Cardiac fibroblast (primary cell): ENCODE measurements around the gene PRDM12.

Experiments used
- DNase-seq, 2 donors: peaks; one replicate each; pipeline versions ENCODE4 v3.0.0 to v3.0.0-alpha.2; 2010; ENCODE audit warnings: low read depth in 2 of 2
- H3K4me3 ChIP-seq, 2 donors: replicated peaks in 1 of 2; 1 replicate in 1 of 2; 2 replicates in 1 of 2; pipeline ENCODE4 v1.5.1; 2011; ENCODE audit warnings: low read depth in 2 of 2, low read length in 2 of 2, mild to moderate bottlenecking in 2 of 2, moderate library complexity in 1 of 2
- TF ChIP-seq, protein P1 (sequence below): IDR thresholded peaks from one replicate; pipeline ENCODE4 v1.5.1; 2011; ENCODE audit warnings: low read depth, mild to moderate bottlenecking, low read length, inconsistent platforms

PRDM12 gene

DNA sequence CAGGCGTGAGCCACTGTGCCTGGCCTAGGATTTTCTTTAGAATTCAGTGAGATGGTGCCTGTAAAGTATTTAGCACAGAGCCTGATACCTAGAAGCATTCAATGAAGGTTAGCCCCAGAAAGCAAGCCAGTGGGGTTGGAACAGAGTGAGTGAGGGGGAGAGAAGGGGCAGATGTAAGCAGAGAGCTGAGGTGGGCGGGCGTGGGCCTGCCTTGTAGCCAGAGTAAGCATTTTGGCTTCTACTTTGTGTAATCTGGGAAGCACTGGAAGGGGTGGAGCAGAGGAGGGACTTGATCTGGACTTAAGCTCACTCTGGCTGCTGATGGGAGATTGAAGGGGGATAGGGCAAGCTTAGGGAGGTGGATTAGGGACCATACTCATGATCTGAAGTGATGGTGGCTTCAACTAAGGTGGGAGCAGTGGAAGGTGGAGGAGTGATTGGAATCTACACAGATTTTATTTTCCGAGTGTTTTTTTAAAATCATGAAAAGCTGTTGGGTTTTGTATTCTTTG is 31.8 kb downstream of the PRDM12 start:
- DNase-seq, result no peak
- TF ChIP-seq, protein P1, sequence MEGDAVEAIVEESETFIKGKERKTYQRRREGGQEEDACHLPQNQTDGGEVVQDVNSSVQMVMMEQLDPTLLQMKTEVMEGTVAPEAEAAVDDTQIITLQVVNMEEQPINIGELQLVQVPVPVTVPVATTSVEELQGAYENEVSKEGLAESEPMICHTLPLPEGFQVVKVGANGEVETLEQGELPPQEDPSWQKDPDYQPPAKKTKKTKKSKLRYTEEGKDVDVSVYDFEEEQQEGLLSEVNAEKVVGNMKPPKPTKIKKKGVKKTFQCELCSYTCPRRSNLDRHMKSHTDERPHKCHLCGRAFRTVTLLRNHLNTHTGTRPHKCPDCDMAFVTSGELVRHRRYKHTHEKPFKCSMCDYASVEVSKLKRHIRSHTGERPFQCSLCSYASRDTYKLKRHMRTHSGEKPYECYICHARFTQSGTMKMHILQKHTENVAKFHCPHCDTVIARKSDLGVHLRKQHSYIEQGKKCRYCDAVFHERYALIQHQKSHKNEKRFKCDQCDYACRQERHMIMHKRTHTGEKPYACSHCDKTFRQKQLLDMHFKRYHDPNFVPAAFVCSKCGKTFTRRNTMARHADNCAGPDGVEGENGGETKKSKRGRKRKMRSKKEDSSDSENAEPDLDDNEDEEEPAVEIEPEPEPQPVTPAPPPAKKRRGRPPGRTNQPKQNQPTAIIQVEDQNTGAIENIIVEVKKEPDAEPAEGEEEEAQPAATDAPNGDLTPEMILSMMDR, result no peak
- no peak overlapping the region for H3K4me3 ChIP-seq

DNA sequence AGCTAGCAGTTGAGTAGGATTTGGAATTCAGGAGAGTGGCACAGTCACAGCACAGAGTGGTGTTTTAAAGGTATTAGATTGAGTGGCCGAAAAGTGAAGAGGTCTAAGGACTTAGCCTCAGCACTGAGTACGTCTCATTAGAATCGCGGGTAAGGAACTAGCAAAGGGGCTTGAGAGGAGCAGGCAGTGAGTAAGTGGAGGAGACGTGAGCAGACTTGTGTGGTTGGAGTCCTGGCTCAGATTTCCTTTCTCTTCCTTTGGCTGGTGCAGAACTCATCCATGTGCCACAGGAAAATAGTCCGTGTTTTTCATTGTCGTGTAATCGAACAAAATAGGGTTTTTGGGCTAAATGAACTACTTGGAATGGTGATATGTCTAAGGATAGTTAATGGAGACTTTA is 32.6 kb downstream of the PRDM12 start:
- H3K4me3 ChIP-seq, result no peak overlapping the region
- TF ChIP-seq, protein P1, result no peak
- no peak for DNase-seq

DNA sequence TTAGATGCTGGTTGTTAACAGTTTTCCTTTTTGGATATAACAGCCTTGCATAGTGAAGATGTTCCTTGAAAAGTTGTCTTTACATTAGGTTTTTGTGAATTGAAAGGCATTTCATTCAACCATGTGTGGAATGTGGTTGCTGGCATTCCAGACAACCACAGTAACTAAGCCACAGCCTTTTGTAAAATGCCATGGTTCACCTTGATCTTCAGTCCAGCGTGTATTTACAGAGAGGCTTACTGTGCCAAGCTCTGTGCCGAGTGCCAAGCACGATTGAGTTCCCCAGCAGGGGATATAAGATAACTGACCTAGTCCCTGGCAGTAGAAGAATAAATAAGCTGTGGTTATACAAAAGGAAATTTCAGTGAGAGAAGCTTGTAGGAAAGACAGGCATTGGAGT is 34.1 kb downstream of the PRDM12 start:
- TF ChIP-seq, protein P1, result no peak
- DNase-seq, result peak in 1 of 2 donors; percentile 19
- H3K4me3 ChIP-seq, result no peak overlapping the region

DNA sequence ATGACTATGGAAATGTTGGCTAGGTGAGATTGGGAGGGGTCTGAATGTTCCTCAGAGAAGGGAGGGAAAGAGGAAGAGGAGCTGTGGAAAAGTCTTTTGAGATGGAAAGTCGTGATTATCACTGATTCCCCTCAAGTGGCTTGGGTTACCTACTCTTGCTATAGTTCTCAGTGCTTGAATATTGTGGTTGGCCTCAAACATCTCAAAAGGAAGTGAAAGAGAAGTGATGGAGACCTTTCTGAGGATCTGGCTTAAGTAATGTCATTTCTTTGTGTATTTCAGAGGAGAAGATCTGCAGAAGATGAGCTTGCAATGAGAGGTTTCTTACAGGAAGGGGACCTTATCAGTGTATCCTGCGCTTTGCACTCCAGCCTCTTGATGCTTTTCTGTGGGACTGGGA is 34.7 kb downstream of the PRDM12 start:
- no peak for DNase-seq
- H3K4me3 ChIP-seq, result no peak overlapping the region
- TF ChIP-seq, protein P1, result no peak

DNA sequence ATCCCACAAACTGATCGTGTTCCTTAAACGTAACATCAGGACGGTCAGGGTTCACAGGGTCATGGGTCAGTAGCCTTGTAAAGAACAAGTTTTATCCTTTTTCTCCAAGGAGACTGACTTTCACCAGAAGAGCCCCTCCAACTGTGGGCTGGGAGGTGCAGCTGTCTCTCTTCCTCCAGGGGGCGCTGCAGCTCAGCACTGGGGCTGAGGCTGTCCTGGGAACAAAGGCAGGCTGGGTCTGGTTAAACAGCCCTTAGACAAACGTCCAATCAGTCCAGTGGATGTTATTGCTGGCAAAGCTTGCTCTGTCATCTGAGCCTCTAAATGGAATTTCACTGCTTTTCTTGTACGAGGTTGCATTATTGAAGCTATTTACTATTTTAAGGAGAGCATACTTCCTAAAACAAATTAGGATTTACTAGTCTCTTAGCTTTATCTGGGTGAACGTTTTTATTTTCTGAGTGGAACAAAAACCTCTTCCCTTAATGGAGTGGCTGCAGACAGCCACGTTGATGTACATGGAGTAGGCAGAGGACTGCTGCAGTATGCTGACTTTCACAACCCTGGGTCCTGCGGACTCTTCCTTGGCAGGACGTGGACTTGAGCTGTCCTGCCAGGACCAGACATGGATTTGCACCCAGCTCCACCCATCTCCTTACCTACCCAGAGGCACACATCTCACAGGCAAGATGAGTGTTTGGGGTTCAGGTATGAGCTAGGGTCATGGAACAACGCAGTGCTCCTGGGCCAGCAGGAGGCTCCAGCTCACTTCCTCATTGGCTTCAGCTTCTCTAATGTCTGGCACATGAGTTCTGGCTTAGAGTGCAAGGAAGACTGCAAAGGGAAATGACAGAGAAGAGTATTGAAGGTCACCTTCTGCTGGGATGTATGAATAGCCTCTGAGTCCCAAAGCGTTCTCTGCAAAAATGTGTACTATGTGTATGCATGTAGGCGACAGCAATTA is 36.9 kb downstream of the PRDM12 start:
- H3K4me3 ChIP-seq, result no peak overlapping the region
- TF ChIP-seq, protein P1, result peak; percentile 99
- peak; percentile 87 to 93 for DNase-seq

DNA sequence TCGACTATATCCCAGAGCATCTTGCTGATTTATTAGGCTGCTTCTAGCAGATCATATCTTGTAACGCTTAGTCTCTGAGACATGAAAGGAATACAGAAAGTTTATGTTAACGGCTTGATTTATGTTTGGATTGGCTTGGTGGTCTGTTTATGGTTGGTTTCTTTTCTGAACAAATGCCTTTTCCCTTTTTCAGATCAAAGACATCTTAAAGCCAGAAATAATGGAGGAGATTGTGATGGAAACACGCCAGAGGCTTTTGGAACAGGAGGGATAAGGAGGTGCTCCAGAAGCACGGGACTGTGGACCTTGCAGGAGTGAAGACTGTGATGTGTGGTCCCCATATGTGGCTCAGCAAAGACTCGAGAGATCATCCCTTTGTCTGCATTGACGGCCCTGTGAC is 39.1 kb downstream of the PRDM12 start:
- TF ChIP-seq, protein P1, result no peak
- no peak for DNase-seq
- H3K4me3 ChIP-seq, result no peak overlapping the region
